ENCODE data around the gene OSBPL3.

Gene OSBPL3

GRCh38 chr7:24917510-24918239, 62.3 kb downstream of the OSBPL3 start:
- Mint-ChIP-seq H3K4me1 (ENCODE audit: low read depth in 2 of 2) (peaks cover 63 to 80% of the 10 kb centered on the region in 2 donors), H3K27me3 (no peaks in the 10 kb centered on the region), H3K27ac (no peak overlapping the region), H3K4me3 (no peak overlapping the region), H3K36me3 (ENCODE audit: insufficient read depth) (peaks cover 5% of the 10 kb centered on the region), H3K9me3 (no peaks in the 10 kb centered on the region)
- DNase-seq, result no peak
- no peak for ATAC-seq (replicated peaks)

DNA sequence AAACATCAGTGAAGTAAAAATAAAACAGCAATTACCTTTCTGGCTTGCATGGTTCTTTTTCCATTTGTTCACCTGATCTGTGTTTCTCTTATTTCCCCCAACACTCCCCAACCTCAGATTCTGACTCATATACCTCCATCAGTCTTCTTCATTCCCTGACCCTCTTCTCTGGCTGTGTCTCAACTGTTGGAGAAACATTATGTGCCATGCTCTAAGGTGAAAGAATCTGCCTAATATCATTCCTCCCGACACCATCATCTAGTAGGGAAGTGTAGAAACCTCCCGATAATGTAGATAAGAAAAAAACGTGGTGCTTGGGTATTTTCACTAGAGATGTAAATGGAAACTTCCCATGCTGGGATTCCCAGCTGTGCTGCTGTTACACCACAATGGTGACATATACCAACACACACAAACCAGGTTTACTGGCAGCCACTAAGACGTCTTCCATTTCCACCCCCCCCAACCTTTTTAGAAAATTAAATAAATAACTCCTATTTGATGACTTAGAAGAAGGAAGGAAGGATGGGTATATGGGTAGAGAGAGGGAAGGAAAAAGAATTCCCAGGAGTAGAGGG, 63.4 kb downstream of the OSBPL3 start:
- peaks cover 64 to 80% of the 10 kb centered on the region in 2 donors for H3K4me1 Mint-ChIP-seq (ENCODE audit: low read depth in 2 of 2)
- peak overlapping the region in 1 of 2 donors; percentile 47 for H3K27ac Mint-ChIP-seq
- no peaks in the 10 kb centered on the region for H3K27me3 Mint-ChIP-seq
- no peak for DNase-seq
- H3K9me3 Mint-ChIP-seq, result no peaks in the 10 kb centered on the region
- peaks cover 8% of the 10 kb centered on the region for H3K36me3 Mint-ChIP-seq (ENCODE audit: insufficient read depth)
- ATAC-seq (replicated peaks), result no peak
- H3K4me3 Mint-ChIP-seq, result no peak overlapping the region

- Mint-ChIP-seq H3K27me3 (no peaks in the 10 kb centered on the region), H3K27ac (peak overlapping the region in 1 of 2 donors; percentile 39), H3K4me1 (ENCODE audit: low read depth in 2 of 2) (peaks cover 65 to 80% of the 10 kb centered on the region in 2 donors), H3K4me3 (no peak overlapping the region), H3K36me3 (ENCODE audit: insufficient read depth) (peaks cover 8% of the 10 kb centered on the region), H3K9me3 (no peaks in the 10 kb centered on the region)
- no peak for ATAC-seq (replicated peaks)
- DNase-seq, result no peak
Observed at GRCh38 chr7:24914465-24914859, 65.5 kb downstream of the OSBPL3 start.

GRCh38 chr7:24913801-24914464, 66.0 kb downstream of the OSBPL3 start:
- no peak for ATAC-seq (replicated peaks)
- Mint-ChIP-seq H3K36me3 (ENCODE audit: insufficient read depth) (peaks cover 8% of the 10 kb centered on the region), H3K9me3 (no peaks in the 10 kb centered on the region), H3K4me1 (ENCODE audit: low read depth in 2 of 2) (peaks cover 59 to 75% of the 10 kb centered on the region in 2 donors), H3K27me3 (no peaks in the 10 kb centered on the region), H3K27ac (peak overlapping the region in 1 of 2 donors; percentile 78), H3K4me3 (peak overlapping the region; percentile 18 to 67)
- no peak for DNase-seq

DNA sequence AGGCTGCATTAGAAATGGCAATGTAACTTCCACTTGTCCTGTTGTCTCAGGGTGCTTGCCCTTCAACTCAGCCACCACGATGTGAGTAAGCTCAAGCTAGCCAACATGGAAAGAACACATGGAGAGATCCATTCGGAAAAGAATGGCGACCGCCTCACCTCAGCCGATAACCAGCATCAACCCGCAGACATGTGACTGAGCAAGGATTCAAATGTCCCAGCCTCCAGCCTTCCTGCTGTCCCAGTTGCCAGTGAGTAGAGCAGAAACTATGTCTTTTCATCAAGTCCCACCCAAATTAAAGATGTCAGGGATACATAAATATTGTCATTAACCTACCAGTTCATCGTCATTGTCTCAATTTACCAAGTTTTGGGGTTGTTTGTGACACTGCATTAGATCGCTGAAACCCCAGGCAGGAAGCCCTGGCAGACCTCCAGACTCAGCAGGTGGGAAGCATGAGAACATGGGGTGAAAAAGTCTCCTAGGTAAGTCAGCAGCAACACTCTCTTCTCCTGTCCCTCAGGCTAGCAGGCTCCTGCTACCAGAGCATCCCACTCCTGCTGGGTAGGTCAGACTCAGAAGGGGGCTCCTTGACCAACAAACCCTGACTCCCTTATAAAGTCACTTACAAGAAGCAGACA, 67.0 kb downstream of the OSBPL3 start:
- no peaks in the 10 kb centered on the region for H3K9me3 Mint-ChIP-seq
- peaks cover 53 to 66% of the 10 kb centered on the region in 2 donors for H3K4me1 Mint-ChIP-seq (ENCODE audit: low read depth in 2 of 2)
- no peak for DNase-seq
- H3K27me3 Mint-ChIP-seq, result no peaks in the 10 kb centered on the region
- no peak for ATAC-seq (replicated peaks)
- H3K27ac Mint-ChIP-seq, result peak overlapping the region; percentile 49 to 78
- peak overlapping the region; percentile 18 to 67 for H3K4me3 Mint-ChIP-seq
- peaks cover 8% of the 10 kb centered on the region for H3K36me3 Mint-ChIP-seq (ENCODE audit: insufficient read depth)

DNA sequence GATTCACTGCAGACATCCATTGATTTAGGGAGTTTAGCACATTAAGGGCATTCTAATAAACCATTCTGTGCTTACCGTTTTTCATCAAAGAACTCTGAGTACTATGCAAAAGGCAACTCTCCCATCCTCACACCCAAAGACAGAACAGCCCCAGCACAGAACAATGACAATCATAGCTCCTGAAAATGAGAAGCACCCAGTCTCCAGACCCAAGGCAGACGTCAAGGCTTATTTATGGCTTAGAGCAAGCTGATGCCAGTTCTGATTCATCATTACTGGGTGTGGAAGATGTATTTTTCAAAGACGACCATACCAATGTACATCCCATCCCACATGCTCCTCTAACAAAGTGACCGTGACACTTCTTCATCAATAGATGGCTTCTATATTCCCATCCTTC, 67.6 kb downstream of the OSBPL3 start:
- DNase-seq (no peak), ATAC-seq (replicated peaks) (no peak)
- peaks cover 51 to 60% of the 10 kb centered on the region in 2 donors for H3K4me1 Mint-ChIP-seq (ENCODE audit: low read depth in 2 of 2)
- H3K4me3 Mint-ChIP-seq, result peak overlapping the region; percentile 18 to 67
- no peaks in the 10 kb centered on the region for H3K27me3 Mint-ChIP-seq
- H3K27ac Mint-ChIP-seq, result peak overlapping the region; percentile 49 to 78
- peaks cover 8% of the 10 kb centered on the region for H3K36me3 Mint-ChIP-seq (ENCODE audit: insufficient read depth)
- no peaks in the 10 kb centered on the region for H3K9me3 Mint-ChIP-seq

GRCh38 chr7:24911213-24911603, 68.8 kb downstream of the OSBPL3 start:
- no peaks in the 10 kb centered on the region for H3K9me3 Mint-ChIP-seq
- peak overlapping the region; percentile 42 to 79 for H3K27ac Mint-ChIP-seq
- peak overlapping the region in 1 of 2 donors; percentile 64 for H3K4me3 Mint-ChIP-seq
- H3K27me3 Mint-ChIP-seq, result no peaks in the 10 kb centered on the region
- peaks cover 8% of the 10 kb centered on the region for H3K36me3 Mint-ChIP-seq (ENCODE audit: insufficient read depth)
- peak; percentile 84 for ATAC-seq (replicated peaks)
- DNase-seq, result peak in 2 of 3 experiments; percentile 28 to 38
- peaks cover 45 to 52% of the 10 kb centered on the region in 2 donors for H3K4me1 Mint-ChIP-seq (ENCODE audit: low read depth in 2 of 2)

GRCh38 chr7:24910551-24911212, 69.3 kb downstream of the OSBPL3 start:
- H3K4me3 Mint-ChIP-seq, result peak overlapping the region in 1 of 2 donors; percentile 64
- peaks cover 8% of the 10 kb centered on the region for H3K36me3 Mint-ChIP-seq (ENCODE audit: insufficient read depth)
- H3K27me3 Mint-ChIP-seq, result no peaks in the 10 kb centered on the region
- no peak for ATAC-seq (replicated peaks)
- DNase-seq, result no peak
- H3K4me1 Mint-ChIP-seq (ENCODE audit: low read depth in 2 of 2), result peaks cover 42 to 51% of the 10 kb centered on the region in 2 donors
- peak overlapping the region; percentile 1 to 79 for H3K27ac Mint-ChIP-seq
- H3K9me3 Mint-ChIP-seq, result no peaks in the 10 kb centered on the region

- ATAC-seq (replicated peaks), result no peak
- Mint-ChIP-seq H3K27ac (no peak overlapping the region), H3K9me3 (no peaks in the 10 kb centered on the region), H3K4me1 (ENCODE audit: low read depth in 2 of 2) (peaks cover 37 to 41% of the 10 kb centered on the region in 2 donors), H3K4me3 (no peak overlapping the region), H3K27me3 (no peaks in the 10 kb centered on the region), H3K36me3 (ENCODE audit: insufficient read depth) (peaks cover 8% of the 10 kb centered on the region)
- no peak for DNase-seq
Observed at GRCh38 chr7:24908727-24909126, 71.3 kb downstream of the OSBPL3 start.

DNA sequence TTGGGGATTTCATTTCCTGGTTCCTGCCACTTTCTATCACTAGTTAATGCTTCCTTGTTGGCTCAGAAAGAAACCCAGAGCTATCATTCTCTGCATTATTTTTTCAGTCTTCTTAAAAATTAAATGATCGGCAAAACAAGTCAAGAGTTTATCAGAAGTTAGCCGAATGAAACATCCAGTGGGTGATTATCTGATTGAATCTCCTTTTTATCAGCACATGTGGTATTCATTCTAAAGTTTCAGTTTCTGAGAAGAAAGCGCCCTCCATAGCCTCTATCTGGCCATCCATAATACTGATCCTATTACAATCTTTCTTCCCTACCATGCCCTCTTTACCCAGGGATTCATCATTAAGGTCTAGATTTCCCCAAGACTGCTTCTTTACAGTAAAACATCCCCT, 71.8 kb downstream of the OSBPL3 start:
- ATAC-seq (replicated peaks) (no peak), DNase-seq (no peak)
- Mint-ChIP-seq H3K27me3 (no peaks in the 10 kb centered on the region), H3K36me3 (ENCODE audit: insufficient read depth) (peaks cover 8% of the 10 kb centered on the region), H3K9me3 (no peaks in the 10 kb centered on the region), H3K4me1 (ENCODE audit: low read depth in 2 of 2) (peaks cover 33 to 38% of the 10 kb centered on the region in 2 donors), H3K4me3 (no peak overlapping the region), H3K27ac (no peak overlapping the region)

DNA sequence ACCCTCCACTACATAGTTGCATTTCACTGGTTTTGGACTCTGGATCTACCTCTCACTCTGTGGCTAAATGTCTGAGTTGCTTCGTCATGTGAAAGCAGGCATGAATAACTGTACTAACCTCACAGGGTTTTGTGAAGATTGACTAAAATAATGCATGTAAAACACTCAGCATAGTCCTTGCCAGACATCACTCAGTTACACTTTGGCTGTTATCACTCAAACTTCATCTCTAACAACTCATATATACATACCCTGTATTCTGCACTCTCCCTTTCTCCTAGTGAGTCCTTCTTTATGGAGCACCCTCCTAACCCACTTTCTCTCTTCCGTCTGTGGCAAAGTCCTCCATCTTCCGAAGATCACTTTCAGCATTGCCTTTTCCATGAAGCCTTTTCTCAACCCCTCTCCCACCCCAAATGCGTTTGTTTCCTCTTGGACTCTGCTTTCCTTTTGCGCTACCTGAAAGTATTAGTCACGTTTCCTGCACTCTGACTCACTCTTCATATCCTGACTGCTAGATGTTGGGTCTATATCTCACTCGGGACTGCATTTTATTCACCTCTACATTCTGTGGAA, 72.6 kb downstream of the OSBPL3 start:
- Mint-ChIP-seq H3K4me1 (ENCODE audit: low read depth in 2 of 2) (peaks cover 30 to 38% of the 10 kb centered on the region in 2 donors), H3K27me3 (no peaks in the 10 kb centered on the region), H3K27ac (no peak overlapping the region), H3K36me3 (ENCODE audit: insufficient read depth) (peaks cover under 1% of the 10 kb centered on the region), H3K4me3 (no peak overlapping the region), H3K9me3 (no peaks in the 10 kb centered on the region)
- DNase-seq (no peak), ATAC-seq (replicated peaks) (peak; percentile 68)

DNA sequence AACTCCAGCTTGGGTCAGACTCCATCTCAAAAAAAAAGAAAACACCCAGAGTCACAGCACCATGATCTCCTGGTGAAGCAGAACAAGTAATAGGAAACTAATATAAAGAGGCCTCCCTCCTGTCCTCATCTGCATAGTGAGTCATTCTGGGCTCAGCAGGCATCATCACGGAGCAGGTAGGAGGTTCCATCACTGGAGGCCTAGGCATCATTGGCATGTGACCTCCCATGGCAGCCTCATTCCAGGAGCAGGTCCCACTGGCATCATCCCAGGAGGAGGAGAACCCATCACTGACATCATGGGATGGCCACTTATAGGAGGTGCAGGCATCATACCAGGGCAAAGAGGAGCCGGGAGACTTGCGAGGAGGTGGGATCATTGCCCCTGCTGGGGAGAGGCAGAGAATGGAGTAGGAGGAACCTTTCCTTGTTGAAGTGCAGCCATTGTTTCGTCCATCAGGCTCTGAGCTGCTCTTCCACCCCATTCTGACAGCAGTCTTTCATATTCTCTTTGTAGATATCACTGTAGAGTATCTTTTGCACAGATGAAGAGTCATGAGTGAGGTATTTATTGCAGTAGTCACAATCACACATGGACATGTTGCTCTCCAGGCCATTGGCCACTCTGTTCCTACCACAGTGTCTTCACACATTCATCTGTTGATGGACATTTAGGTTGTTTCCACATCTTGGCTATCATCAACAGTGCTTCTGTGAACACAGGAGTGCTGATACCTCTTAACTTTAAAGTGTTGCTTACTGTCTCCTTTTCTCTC, 73.8 kb downstream of the OSBPL3 start:
- Mint-ChIP-seq H3K4me3 (no peak overlapping the region), H3K4me1 (ENCODE audit: low read depth in 2 of 2) (peaks cover 27 to 37% of the 10 kb centered on the region in 2 donors)
- ATAC-seq (replicated peaks), result no peak

More for the DNA sequence above, 73.8 kb downstream of the OSBPL3 start:
- H3K27ac Mint-ChIP-seq, result no peak overlapping the region
- no peaks in the 10 kb centered on the region for H3K36me3 Mint-ChIP-seq (ENCODE audit: insufficient read depth)
- no peaks in the 10 kb centered on the region for H3K9me3 Mint-ChIP-seq
- DNase-seq, result no peak
- H3K27me3 Mint-ChIP-seq, result no peaks in the 10 kb centered on the region
